Raji (cell line): ENCODE measurements around the gene HNRNPA3.

Source experiments
- POLR2A ChIP-seq: IDR thresholded peaks from 2 replicates; pipeline ENCODE4 v1.6.1; 2011; ENCODE audit warnings: low read depth, low read length, control low read depth; ENCODE audit not compliant: insufficient read depth

HNRNPA3 gene

DNA sequence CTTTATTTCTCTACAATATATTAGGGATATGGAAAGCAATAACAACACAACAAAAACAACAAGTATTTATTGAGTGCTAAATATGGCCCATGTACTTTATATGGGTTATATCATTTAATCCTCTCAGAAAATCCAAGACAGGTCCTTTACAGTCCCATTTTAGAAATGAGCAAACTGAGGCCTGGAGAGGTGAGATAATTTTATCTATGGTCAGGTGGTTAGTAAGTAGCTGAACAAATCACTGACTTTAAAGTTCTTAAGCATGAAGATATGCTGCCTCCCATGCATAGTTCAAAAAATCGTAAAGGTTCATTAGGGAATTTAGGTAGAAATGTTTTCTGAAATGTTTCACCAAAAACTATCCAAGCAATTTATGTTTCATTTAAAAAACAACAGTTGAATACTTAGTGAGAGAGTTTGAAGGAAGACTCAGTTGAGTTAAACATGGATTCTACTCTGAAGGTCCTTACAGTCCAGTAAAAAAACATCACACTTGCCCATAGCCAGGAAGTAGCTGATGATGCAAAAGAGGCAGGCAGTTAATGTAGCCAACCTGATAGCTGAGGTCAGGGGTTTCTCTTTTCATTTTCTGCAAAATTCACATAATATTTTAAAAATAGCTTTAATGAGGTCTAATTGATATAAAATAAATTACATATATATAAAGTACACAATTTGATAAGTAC, 59.5 kb downstream of the HNRNPA3 start:
- TF ChIP-seq POLR2A: no peak

DNA sequence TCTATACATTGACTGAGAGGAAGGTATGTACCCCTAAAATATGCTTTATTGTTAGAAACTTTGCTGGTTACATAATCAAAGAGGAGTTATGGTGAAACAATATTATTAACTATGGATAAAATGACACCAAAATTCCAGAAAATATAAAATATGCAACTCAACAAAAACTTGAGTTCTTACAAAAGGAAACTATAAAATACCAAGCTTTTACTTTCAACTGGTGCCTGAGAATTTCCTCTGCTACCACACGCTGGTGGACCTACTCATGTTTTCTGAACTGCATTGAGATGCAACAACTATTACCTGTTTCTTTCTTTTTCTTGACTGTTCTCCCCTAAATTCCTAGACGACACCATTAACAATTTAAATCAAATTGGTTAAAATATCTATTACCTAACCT, 60.2 kb downstream of the HNRNPA3 start:
- no peak for TF ChIP-seq POLR2A

GRCh38 chr2:177273408-177273807, 60.8 kb downstream of the HNRNPA3 start:
- no peak for TF ChIP-seq POLR2A
